HepG2 (cell line): ENCODE measurements around the gene RABEP2. TPM values are rescaled to one million over a fixed set of nuclear protein-coding genes. Genes with fewer than 3 reads are reported as not detected.
A peak's percentile ranks its signal among the peaks of the same experiment; 100 is the strongest.

Source experiments
- MAFF ChIP-seq: IDR thresholded peaks from 2 replicates; pipeline ENCODE4 v1.6.1; 2011; ENCODE audit warnings: low read depth, low read length, improper control_type of control experiment
- PHF8 ChIP-seq: sonication (generic); formaldehyde crosslinking; IDR thresholded peaks from 2 replicates; pipeline ENCODE4 v1.5.0; 2020; ENCODE audit warnings: missing genetic modification reagents
- REPIN1 ChIP-seq: sonication (generic); formaldehyde crosslinking; IDR thresholded peaks from 2 replicates; pipeline ENCODE4 v1.8.0; 2022; ENCODE audit warnings: missing genetic modification reagents, low read depth, mild to moderate bottlenecking, borderline replicate concordance
- SAFB2 ChIP-seq: sonication (generic); formaldehyde crosslinking; IDR thresholded peaks from 2 replicates; pipeline ENCODE4 v1.5.1; 2020; ENCODE audit warnings: missing genetic modification reagents, low read depth, mild to moderate bottlenecking, borderline replicate concordance
- SMARCC2 ChIP-seq: fragments of 450-650 bp; IDR thresholded peaks from 2 replicates; pipeline ENCODE4 v1.6.1; 2017; ENCODE audit warnings: antibody characterized with exemption, mild to moderate bottlenecking
- SRY ChIP-seq: sonication (generic); formaldehyde crosslinking; IDR thresholded peaks from 2 replicates; pipeline ENCODE4 v1.8.0; 2022; ENCODE audit warnings: mild to moderate bottlenecking, missing genetic modification reagents
- TBX2 ChIP-seq: sonication (generic); formaldehyde crosslinking; IDR thresholded peaks from 2 replicates; pipeline ENCODE4 v1.5.0; 2020; ENCODE audit warnings: missing genetic modification reagents, mild to moderate bottlenecking, borderline replicate concordance
- TCF7L2 ChIP-seq: IDR thresholded peaks from 2 replicates; pipeline ENCODE4 v1.6.1; 2011; ENCODE audit warnings: mild to moderate bottlenecking, low read depth, low read length, moderate library complexity
- TOPORS ChIP-seq: sonication (generic); formaldehyde crosslinking; IDR thresholded peaks from 2 replicates; pipeline ENCODE4 v1.8.0; 2023; ENCODE audit warnings: mild to moderate bottlenecking, missing genetic modification reagents
- U2AF2 ChIP-seq: fragments of 200-400 bp; formaldehyde crosslinking; IDR thresholded peaks from 2 replicates; pipeline ENCODE4 v1.6.1; 2017; ENCODE audit warnings: low read depth, mild to moderate bottlenecking, low read length
- WIZ ChIP-seq: sonication (generic); formaldehyde crosslinking; IDR thresholded peaks from 2 replicates; pipeline ENCODE4 v1.5.1; 2020; ENCODE audit warnings: mild to moderate bottlenecking, missing genetic modification reagents
- ZFP41 ChIP-seq: sonication (generic); formaldehyde crosslinking; IDR thresholded peaks from 2 replicates; pipeline ENCODE4 v1.4.0; 2020; ENCODE audit warnings: mild to moderate bottlenecking, missing genetic modification reagents, borderline replicate concordance
- ZNF577 ChIP-seq: sonication (generic); formaldehyde crosslinking; IDR thresholded peaks from 2 replicates; pipeline ENCODE4 v1.4.0; 2020; ENCODE audit warnings: mild to moderate bottlenecking, low read depth, missing genetic modification reagents, borderline replicate concordance
- ZNF614 ChIP-seq: IDR thresholded peaks from 2 replicates; pipeline ENCODE4 v1.6.1; 2018; ENCODE audit warnings: missing biosample characterization, missing genetic modification reagents, inconsistent platforms, borderline replicate concordance
- ZNF724P ChIP-seq: sonication (generic); formaldehyde crosslinking; IDR thresholded peaks from 2 replicates; pipeline ENCODE4 v1.8.0; 2022; ENCODE audit warnings: missing genetic modification reagents, borderline replicate concordance
- ZNF737 ChIP-seq: sonication (generic); formaldehyde crosslinking; IDR thresholded peaks from 2 replicates; pipeline ENCODE4 v1.5.0; 2020; ENCODE audit warnings: missing genetic modification reagents, mild to moderate bottlenecking, borderline replicate concordance
- ZNF768 ChIP-seq: sonication (generic); formaldehyde crosslinking; IDR thresholded peaks from 2 replicates; pipeline ENCODE4 v1.4.0; 2020; ENCODE audit warnings: missing genetic modification reagents
- ZNF83 ChIP-seq: sonication (generic); formaldehyde crosslinking; IDR thresholded peaks from 2 replicates; pipeline ENCODE4 v1.4.0; 2020; ENCODE audit warnings: missing genetic modification reagents, mild to moderate bottlenecking, borderline replicate concordance
- polyA plus RNA-seq, 8 experiments: library from polyadenylated mRNA; depleted of rRNA in 3 of 8; stranded (reverse) in 7 of 8; unstranded in 1 of 8; fragments of >200 nt; fragmentation: Illumina TruSeq in 4 of 8; extraction: Trizol in 4 of 8; gene quantifications; 2 replicates each; pipeline versions ENCODE4 v1.2.1 to v1.2.3, GENCODE V29; 2011 to 2016; ENCODE audit warnings: low read depth in 4 of 8, missing spikeins in 1 of 8, mixed read lengths in 1 of 8; ENCODE audit not compliant: insufficient read depth in 1 of 8
- total RNA-seq, 5 experiments: library from RNA; depleted of rRNA; stranded (reverse); fragments of >200 nt; fragmentation: Illumina TruSeq; extraction: Trizol; gene quantifications; 2 replicates each; pipeline ENCODE4 v1.2.3, GENCODE V29; 2016; ENCODE audit warnings: low read depth in 1 of 5
- TF ChIP-seq, protein P1 (sequence below), 2 experiments: sonication (generic) in 1 of 2; formaldehyde crosslinking in 1 of 2; IDR thresholded peaks; 2 replicates each; pipeline versions ENCODE4 v1.4.0 to v1.6.1; 2018 to 2020; ENCODE audit warnings: missing genetic modification reagents in 2 of 2, borderline replicate concordance in 1 of 2, low read depth in 1 of 2, mild to moderate bottlenecking in 1 of 2, missing biosample characterization in 1 of 2
- TF ChIP-seq, protein P2 (sequence below): sonication (generic); formaldehyde crosslinking; conservative IDR thresholded peaks from 2 replicates; pipeline ENCODE4 v1.8.0; 2022; ENCODE audit warnings: missing genetic modification reagents
- TF ChIP-seq, protein P3 (sequence below): sonication (generic); formaldehyde crosslinking; IDR thresholded peaks from 2 replicates; pipeline ENCODE4 v1.8.0; 2022; ENCODE audit warnings: mild to moderate bottlenecking, missing genetic modification reagents, moderate library complexity
- TF ChIP-seq, protein P4 (sequence below): IDR thresholded peaks from 2 replicates; pipeline ENCODE4 v1.6.1; 2016; ENCODE audit warnings: missing biosample characterization, missing genetic modification reagents, low read depth

RABEP2 gene
- total and polyA plus RNA-seq, 2 of the 13 experiments (the other 11 are each of a cell fraction or from before 2014, with no cell fraction given): 10.8 to 18.4 TPM

GRCh38 chr16:28935924-28936783, 11.1 kb upstream of the RABEP2 start (continued):
- TF ChIP-seq ZFP41 (CRISPR knock-in tag) (no peak), SRY (0 out of 2 replicates have a peak, but pooled peaks have one; percentile 17), U2AF2 (no peak), ZNF614 (CRISPR knock-in tag) (no peak), SMARCC2 (no peak), MAFF (no peak), SAFB2 (CRISPR knock-in tag) (peak; percentile 71; the same call in 1 of the 2 replicates), ZNF724P (CRISPR knock-in tag) (no peak), TOPORS (CRISPR knock-in tag) (no peak), TCF7L2 (no peak), TBX2 (peak; percentile 18; the same call in 1 of the 2 replicates), ZNF577 (no peak), ZNF83 (CRISPR knock-in tag) (no peak), ZNF768 (CRISPR knock-in tag) (no peak), PHF8 (no peak), WIZ (CRISPR knock-in tag) (peak; percentile 82; the same call in 1 of the 2 replicates), ZNF737 (CRISPR knock-in tag) (no peak), REPIN1 (CRISPR knock-in tag) (no peak)
- TF ChIP-seq, protein P1, sequence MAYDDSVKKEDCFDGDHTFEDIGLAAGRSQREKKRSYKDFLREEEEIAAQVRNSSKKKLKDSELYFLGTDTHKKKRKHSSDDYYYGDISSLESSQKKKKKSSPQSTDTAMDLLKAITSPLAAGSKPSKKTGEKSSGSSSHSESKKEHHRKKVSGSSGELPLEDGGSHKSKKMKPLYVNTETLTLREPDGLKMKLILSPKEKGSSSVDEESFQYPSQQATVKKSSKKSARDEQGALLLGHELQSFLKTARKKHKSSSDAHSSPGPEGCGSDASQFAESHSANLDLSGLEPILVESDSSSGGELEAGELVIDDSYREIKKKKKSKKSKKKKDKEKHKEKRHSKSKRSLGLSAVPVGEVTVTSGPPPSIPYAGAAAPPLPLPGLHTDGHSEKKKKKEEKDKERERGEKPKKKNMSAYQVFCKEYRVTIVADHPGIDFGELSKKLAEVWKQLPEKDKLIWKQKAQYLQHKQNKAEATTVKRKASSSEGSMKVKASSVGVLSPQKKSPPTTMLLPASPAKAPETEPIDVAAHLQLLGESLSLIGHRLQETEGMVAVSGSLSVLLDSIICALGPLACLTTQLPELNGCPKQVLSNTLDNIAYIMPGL (CRISPR knock-in tag; IDR thresholded peaks at IDR 0.05; ENCODE audit: borderline replicate concordance in 1 of 2, low read depth in 1 of 2): peak in 1 of 2 experiments; percentile 35; a peak in 1 of 4 replicates
- TF ChIP-seq, protein P2, sequence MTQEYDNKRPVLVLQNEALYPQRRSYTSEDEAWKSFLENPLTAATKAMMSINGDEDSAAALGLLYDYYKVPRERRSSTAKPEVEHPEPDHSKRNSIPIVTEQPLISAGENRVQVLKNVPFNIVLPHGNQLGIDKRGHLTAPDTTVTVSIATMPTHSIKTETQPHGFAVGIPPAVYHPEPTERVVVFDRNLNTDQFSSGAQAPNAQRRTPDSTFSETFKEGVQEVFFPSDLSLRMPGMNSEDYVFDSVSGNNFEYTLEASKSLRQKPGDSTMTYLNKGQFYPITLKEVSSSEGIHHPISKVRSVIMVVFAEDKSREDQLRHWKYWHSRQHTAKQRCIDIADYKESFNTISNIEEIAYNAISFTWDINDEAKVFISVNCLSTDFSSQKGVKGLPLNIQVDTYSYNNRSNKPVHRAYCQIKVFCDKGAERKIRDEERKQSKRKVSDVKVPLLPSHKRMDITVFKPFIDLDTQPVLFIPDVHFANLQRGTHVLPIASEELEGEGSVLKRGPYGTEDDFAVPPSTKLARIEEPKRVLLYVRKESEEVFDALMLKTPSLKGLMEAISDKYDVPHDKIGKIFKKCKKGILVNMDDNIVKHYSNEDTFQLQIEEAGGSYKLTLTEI (CRISPR knock-in tag): no peak
- TF ChIP-seq, protein P3, sequence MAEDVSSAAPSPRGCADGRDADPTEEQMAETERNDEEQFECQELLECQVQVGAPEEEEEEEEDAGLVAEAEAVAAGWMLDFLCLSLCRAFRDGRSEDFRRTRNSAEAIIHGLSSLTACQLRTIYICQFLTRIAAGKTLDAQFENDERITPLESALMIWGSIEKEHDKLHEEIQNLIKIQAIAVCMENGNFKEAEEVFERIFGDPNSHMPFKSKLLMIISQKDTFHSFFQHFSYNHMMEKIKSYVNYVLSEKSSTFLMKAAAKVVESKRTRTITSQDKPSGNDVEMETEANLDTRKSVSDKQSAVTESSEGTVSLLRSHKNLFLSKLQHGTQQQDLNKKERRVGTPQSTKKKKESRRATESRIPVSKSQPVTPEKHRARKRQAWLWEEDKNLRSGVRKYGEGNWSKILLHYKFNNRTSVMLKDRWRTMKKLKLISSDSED (CRISPR knock-in tag): no peak
- TF ChIP-seq, protein P4, sequence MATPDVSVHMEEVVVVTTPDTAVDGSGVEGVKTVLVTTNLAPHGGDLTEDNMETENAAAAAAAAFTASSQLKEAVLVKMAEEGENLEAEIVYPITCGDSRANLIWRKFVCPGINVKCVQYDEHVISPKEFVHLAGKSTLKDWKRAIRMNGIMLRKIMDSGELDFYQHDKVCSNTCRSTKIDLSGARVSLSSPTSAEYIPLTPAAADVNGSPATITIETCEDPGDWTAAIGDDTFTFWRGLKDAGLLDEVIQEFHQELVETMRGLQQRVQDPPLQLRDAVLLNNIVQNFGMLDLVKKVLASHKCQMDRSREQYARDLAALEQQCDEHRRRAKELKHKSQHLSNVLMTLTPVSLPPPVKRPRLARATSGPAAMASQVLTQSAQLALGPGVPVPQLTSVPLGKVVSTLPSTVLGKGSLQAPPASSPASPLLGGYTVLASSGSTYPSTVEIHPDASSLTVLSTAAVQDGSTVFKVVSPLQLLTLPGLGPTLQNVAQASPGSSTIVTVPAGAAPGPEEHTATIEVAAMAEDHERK: no peak
